Measurements from ENCODE around the gene PDE8A.

The PDE8A gene

DNA sequence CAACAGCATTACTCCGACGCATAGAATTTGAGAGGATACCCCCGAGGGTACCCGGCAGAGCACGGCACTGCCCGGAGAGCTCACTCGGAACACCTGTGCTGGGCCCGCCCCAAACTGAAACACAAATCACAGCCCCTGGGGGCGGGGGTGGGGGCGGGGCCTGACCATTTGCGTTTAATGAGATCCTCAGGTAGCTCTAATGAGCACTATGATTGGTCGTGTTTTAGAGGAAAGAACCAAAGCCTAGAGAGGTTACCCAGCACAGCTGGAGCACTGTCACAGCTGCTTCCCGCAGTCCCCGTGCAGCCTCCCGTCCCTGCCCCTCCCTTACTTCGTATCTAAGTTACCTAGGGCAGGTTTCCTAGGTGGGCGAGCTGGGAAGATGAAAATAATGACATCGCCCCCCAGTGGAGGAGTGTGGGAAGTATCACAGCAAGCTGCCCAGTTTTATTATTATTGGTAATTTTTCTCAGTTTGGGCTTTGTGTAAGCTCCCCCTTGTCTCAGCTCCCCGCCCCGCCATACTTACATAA lies 187.1 kb downstream of the PDE8A start:
- no peak for TF ChIP-seq GATA3 (IDR thresholded peaks at IDR 0.05; ENCODE audit: low read depth, low read length)
- no peak for TF ChIP-seq GATA2 (IDR thresholded peaks at IDR 0.05; ENCODE audit: low read depth, low read length)

DNA sequence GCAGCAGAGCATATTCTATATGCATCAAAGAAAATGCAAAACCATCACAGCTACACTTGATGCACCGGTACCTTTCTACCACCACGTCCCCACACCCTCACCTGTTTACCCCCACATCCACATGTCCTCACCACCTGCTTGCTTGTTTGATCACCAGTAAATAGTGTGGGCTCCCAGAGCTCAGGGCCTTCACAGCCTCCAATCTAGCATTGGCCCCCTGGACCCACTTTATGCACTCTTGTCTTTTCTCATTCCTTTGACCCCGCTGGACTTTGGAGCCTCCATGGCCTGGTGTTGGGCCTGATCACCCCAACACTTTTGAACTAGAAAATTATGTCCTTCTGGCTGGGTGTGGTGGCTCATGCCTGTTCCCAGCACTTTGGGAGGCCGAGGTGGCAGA lies 190.1 kb downstream of the PDE8A start:
- TF ChIP-seq GATA3 (IDR thresholded peaks at IDR 0.05; ENCODE audit: low read depth, low read length) (no peak), GATA2 (IDR thresholded peaks at IDR 0.05; ENCODE audit: low read depth, low read length) (no peak)

DNA sequence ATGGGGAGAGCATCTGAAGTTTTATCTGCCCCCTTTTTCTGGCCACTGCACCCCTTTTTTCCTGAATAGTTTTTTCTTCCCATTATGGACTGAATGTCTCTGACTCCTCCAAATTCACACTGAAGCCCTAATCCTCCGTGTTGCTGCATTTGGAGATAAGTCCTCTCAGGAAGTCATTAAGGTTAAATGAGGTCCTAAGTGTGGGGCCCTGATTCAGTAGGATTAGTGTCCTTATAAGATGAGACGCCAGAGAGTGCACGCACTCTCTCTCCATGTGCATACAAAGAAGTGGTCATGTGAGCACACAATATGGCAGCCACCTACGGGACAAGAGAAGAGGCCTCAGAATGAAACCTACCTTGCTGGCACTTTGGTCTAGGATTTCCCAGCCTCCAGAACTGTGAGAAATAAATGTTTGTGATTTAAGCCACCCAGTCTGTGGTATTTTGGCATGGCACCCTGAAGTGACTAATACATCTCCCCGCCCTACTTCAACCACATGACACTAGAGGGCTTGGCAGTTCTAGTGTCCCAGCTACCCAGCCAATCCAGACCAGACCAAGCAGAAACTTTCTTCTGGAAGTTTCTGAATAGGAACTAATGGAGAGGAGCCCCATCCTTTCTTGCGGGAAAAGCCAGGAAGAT lies 191.3 kb downstream of the PDE8A start:
- no peak for TF ChIP-seq GATA2 (IDR thresholded peaks at IDR 0.05; ENCODE audit: low read depth, low read length)
- no peak for TF ChIP-seq GATA3 (IDR thresholded peaks at IDR 0.05; ENCODE audit: low read depth, low read length)

DNA sequence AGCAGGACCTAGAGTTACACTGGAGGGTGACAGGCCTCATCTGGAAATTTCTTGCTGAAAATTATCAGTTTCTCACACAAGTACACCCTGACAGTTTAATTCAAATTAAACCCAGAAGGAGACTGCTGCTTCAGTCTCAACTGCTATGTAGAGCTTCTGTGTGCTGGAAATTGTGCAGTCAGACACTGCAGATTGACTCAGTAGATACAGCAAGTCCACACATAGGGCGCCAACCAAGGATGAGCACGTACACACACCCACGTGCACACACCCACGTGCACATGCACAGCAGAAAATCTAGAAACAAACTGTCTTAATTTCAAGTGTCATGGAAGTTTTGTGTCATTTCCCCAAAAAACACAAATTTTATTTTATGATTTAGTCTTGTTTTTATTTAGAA lies 192.9 kb downstream of the PDE8A start:
- TF ChIP-seq GATA2 (IDR thresholded peaks at IDR 0.05; ENCODE audit: low read depth, low read length) (no peak), GATA3 (IDR thresholded peaks at IDR 0.05; ENCODE audit: low read depth, low read length) (no peak)

DNA sequence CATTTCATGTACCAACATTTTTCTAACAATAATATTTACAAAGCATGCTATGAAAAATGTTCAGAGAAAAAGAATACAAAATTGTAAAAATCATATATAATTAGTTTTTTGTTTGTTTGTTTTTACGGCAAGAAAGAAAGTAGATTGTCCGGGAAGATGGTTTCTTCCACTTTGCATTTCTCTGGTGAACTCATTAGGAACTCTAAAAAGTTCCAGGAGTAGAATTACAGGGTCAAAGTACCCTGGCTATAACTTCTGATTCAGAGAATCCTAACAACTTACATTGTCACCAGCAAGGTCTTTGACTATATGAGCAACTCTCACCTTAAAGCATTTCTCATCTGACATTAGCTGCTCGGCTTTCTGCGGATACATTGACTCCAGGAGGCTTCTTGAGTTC lies 196.7 kb downstream of the PDE8A start:
- TF ChIP-seq GATA2 (IDR thresholded peaks at IDR 0.05; ENCODE audit: low read depth, low read length) (no peak), GATA3 (IDR thresholded peaks at IDR 0.05; ENCODE audit: low read depth, low read length) (no peak)

DNA sequence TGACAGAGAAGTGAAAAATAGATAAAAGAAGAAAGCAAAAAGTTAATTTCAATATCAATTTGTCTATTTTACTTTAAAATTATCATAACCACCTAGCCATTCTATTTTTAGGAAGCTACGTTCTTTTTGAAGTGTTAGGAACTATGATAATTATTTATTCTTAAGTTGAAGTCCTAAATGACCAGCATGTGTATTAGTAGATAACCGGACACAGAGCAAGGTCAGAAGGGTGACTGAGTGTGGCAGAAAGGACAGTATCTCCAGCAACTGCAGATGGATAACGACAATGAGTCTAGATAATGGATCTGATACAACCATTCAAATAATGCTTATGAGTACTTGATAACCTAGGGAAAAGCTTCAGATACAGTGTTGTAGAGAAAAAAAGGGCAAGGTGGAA lies 198.0 kb downstream of the PDE8A start:
- no peak for TF ChIP-seq GATA2 (IDR thresholded peaks at IDR 0.05; ENCODE audit: low read depth, low read length)
